ENCODE measurements around the gene RABGAP1L.

DNA sequence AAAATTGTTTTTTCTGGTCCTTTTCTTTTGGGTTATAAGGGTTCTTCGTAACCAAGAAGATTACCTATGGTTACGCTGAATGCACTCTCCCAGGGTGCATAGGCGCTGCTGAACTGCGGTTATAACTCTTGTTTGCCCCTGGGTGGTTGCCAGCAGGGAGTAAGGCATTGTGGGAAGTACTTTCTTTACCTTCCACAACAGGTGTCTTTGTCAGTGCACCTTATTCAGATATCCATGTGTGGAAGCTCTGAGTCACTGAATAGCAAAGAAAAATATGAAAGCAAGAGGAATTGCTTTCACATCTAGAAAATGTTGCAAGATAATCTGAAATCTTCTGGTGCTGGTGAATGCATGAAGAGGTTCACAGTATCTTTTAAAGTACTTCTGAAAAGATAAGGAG, 716.0 kb downstream of the RABGAP1L start:
- no peak for TF ChIP-seq POLR2A (IDR thresholded peaks at IDR 0.05)
- TF ChIP-seq, protein P1, sequence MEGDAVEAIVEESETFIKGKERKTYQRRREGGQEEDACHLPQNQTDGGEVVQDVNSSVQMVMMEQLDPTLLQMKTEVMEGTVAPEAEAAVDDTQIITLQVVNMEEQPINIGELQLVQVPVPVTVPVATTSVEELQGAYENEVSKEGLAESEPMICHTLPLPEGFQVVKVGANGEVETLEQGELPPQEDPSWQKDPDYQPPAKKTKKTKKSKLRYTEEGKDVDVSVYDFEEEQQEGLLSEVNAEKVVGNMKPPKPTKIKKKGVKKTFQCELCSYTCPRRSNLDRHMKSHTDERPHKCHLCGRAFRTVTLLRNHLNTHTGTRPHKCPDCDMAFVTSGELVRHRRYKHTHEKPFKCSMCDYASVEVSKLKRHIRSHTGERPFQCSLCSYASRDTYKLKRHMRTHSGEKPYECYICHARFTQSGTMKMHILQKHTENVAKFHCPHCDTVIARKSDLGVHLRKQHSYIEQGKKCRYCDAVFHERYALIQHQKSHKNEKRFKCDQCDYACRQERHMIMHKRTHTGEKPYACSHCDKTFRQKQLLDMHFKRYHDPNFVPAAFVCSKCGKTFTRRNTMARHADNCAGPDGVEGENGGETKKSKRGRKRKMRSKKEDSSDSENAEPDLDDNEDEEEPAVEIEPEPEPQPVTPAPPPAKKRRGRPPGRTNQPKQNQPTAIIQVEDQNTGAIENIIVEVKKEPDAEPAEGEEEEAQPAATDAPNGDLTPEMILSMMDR (IDR thresholded peaks at IDR 0.05), result no peak

Data from right lobe of liver (tissue), 4 donors.